Fibroblast of skin of back (primary cell): ENCODE results near the gene ATP8B3.
A peak's percentile ranks its signal among the peaks of the same experiment; 100 is the strongest.

ENCODE experiments used
- DNase-seq: peaks from one replicate; pipeline ENCODE4 v3.0.0-alpha.2; 2013

The ATP8B3 gene

DNA sequence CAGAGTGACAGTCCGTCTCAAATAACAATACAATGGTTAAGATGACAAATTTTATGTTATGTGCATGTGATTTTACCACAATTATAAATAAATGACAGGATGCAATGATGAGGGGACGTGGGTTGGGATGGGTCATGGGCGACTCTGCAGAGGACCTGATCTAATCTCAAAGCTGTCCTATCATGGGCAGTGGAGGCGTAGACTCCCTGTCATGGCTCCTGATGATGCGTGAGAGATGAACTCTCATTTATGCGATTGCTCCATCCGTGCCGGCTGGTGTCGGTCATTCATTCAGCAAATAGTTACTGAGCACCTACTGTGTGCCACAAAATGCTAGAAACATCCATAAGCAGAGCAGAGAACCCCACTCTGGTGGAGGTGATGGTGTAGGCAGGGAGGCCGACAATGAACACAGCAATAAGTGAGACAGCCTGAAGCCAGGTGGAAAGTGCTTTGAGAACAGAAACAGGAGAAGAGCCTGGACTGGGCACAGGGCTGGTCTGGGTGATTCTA is 37.9 kb upstream of the ATP8B3 start:
- no peak for DNase-seq

DNA sequence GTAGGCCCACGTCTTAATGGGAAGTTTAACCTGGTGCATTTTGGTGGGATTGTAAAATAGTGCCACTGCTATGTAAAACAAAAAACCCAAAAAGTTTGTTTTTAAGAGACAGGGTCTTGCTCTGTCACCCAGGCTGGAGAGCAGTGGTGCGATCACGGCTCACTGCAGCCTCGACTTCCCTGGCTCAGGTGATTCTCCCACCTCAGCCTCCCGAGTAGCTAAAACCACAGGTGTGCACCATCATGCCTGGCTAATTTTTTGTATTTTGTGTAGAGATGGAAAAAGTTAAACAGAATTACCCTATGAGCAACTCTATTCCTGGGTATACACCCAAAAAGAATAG is 37.0 kb upstream of the ATP8B3 start:
- DNase-seq, result no peak

DNA sequence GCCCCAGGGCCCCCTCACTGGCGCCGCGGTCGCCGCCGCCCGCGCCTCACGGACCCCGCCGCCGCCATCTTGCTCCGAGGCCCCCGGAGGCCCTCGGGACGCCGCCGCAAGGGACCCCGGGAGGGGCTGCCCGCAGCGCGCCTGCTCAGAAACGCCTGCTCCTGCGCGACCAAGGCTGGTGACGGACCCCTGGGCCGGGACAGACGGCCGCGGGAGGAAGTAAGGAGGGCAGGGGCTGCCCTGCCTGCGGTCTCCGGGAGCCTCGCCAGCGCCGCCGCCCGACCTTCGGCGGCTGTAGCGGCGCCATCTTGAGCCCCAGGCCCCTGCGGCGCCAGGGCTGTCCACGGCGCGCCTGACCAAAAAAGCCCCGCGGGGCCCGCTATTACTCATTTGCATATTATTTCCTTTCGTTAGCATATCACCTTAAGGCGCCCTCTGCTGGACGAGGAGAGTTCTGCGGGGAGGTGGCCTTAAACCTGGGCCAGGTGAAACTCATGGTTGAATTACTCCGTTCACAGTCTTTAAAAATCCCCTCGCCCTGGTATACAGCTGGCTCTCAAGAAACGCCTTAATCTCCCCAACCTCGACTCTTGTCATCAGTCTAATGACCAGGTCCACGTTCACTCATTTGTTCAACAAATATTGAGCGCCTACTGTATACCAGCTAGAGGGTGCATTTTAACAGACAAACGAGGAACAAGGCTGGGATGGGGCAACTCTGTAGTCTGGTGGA is 36.5 kb upstream of the ATP8B3 start, which contains the start of gene REXO1:
Gene REXO1 (minus strand): TSS at position 85 of the 733 bp plus-strand sequence. CDS start 125 bp downstream, outside the sequence.
- peak; percentile 92 for DNase-seq

DNA sequence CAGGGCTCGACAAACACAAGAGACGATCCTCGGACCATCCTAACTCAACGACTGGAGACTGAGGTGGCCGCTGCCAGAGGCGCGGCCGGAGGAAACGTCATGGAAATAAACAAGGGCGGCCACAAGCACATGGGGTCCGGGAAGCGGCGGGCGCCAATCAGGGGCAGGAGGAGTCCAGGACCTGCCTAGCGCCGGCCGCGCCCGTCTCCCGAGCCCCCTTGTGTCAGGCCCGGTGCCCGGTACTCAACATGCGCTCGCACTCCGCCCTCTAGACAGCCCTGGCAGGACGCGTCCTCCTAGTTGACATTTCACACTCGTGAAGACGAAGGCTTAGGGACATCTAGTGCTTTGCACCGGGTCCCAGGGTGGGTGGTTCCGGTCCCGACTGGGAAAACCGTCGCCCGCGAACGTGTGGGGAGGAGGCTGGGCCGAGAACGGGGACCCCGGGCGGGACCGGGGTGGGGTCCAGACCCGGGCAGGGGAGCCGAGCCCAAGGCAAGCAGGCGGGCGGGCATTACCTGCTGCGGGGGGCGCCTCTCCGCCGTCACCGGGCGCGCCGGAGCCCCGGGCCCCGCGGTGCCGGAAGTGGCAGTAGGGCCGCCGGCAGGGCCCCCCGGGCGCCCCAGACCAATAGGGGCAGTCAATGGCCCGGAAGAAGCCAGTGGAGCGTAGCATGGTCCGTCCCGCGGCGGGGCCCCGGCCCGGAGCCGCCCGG is 35.8 kb upstream of the ATP8B3 start:
- peak; percentile 42 for DNase-seq

DNA sequence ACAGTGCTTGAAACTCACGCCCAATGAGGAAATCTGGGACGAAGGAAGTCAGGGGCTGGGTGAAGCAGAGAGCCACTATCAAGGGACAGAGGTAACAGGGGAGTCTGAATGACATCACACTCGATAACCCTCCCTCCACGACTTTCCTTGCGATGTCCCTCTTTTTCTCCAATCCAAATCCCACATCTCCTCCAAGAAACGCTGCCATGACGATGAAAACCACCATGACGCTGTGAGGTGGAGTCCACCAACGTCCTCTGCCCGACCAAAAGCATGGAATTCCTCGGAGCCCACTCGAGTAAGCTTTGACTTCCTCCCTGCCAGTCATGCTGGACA is 35.2 kb upstream of the ATP8B3 start:
- DNase-seq, result no peak

DNA sequence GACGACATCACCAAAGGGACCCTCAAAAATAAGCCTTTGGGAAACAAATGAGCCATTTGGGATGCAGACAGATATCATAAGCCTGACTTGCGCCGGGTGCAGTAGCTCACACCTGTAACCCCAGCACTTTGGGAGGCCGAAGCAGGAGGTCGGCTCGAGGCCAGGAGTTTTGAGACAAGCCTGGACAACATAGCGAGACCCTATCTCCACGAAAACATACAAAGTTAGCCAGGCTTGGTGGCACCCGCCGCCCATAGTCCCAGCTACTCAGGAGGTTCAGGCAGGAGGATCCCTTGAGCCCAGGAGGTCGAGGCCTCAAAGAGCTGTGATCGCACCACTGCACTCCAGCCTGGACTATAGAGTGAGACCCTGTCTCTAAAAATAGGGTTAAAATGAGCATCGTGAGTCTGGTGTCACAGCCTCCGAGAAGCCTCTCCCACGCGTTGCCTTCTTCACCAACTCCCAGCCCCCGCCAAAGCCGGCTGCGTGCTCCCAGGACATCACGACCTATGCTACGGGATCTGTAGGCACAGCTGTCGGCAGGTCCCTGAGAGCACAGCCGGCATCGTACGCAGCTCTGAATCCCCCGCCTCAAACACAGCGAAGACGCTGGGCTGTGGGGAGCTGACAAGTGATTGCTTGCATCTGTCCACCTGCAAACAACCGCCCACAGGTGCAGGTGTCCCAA is 34.6 kb upstream of the ATP8B3 start:
- DNase-seq, result no peak

DNA sequence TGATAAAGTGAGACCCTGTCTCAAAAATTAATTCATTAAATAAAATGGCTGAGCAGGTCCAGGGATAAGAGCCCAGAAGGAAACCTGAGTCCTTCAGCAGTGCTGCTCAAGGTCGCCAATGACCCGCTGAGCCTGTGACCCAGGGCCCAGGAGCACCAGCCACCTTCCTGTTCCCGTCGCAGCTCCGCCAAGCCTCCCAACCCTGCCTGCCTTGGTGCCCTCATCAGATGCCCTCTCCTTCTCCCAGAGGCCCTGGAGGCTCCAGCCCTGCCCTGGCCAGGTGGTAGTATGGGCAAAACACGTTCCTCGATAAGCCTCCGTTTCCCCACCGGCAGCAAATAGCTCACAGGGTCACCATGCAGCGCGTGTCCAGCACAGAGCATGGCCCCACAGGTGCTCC is 33.6 kb upstream of the ATP8B3 start:
- DNase-seq, result no peak

DNA sequence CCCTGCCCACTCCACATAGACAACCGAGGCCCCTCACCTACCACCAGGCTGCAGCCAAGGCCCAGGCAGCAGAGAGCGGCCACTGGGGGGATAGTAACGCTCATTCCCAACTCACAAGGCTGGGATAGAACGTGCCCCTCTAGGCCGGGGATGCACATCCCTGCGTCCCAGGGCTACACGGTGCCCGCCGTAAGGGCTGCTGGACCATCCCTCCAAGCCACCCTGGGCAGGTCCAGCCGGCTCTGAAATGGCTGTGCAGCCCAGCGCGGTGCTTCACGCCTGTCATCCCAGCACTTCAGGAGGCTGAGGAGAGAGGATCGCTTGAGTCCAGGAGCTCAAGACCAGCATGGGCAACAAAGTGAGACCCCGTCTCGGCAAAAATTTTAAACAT is 33.0 kb upstream of the ATP8B3 start:
- DNase-seq, result no peak

DNA sequence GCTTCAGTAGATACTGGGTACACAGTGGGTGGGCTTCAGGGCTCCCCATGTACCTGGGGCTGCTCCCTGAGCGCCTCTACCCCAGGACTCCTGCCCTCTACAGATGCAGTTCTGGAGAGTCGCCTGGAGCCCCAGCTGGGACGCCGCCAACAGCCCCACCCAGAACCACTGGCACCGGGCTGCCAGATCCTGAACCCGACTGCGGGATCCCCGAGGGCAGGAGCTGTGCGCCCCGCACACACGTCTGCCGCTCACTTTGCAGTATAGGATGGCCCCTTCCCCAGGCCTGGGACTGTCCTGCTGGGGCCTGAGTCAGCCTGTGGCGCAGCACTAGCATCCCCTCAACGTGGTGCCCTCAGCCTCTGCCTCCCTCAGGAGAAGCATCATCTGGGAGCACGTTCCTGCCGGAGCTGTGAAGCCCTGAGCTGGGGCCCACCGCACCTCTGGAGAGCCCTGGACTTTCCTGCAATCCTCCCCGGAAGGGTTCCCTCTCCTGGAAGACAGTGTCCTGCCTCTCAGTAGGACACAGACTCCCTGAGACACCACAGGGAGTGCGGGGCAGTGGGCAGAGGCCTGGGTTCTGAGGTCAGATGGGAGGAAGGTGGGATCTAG is 32.5 kb upstream of the ATP8B3 start:
- no peak for DNase-seq

DNA sequence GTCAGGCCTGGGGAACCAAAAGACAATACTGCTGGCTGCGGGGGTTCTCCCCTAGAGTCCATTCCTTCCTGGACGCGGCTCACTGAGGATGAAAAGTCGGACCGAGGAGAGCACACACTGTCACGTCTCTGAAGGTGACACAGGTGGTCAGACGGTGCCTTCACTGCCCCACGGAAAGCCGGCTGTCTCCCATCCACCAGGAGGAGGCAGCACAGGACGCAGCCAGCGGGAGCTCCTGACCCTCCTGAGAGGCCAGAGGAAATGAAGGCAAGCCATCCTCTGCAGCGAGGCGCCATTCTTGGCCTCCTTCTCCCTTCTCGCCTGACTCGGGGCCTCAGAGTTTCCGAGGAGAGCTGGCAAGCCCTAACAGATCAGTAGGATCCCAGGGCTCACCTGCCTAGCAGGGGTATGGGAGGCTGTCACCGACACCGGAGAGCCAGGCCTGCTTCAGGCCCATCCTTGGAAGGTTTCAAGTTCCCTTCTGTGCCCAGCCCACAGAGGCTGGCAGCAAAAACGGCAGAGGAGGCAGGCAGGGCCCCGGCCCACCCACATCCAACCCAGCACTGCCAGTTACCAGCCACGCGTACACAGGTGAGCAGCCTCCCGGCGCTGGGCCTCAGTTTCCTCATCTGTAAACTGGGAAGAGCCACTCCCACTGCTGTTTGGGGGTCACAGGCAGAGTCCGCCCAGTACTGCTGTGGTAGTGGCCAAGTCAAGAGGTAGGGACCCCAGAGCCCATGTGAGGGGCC is 31.7 kb upstream of the ATP8B3 start:
- DNase-seq, result no peak

DNA sequence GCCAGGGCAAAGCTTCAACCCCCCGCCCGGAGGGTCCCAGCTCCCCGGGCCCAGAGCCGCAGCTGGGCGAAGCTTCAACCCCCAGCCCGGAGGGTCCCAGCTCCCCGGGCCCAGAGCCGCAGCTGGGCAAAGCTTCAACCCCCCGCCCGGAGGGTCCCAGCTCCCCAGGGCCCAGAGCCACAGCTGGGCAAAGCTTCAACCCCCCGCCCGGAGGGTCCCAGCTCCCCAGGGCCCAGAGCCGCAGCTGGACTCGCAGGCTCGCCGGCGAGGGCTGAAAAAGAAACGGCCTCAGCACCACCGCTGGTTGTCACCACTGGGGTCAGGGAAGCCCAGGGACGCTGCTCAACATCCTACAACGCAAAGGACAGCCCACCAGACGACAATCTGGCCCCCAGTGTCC is 31.0 kb upstream of the ATP8B3 start:
- no peak for DNase-seq

DNA sequence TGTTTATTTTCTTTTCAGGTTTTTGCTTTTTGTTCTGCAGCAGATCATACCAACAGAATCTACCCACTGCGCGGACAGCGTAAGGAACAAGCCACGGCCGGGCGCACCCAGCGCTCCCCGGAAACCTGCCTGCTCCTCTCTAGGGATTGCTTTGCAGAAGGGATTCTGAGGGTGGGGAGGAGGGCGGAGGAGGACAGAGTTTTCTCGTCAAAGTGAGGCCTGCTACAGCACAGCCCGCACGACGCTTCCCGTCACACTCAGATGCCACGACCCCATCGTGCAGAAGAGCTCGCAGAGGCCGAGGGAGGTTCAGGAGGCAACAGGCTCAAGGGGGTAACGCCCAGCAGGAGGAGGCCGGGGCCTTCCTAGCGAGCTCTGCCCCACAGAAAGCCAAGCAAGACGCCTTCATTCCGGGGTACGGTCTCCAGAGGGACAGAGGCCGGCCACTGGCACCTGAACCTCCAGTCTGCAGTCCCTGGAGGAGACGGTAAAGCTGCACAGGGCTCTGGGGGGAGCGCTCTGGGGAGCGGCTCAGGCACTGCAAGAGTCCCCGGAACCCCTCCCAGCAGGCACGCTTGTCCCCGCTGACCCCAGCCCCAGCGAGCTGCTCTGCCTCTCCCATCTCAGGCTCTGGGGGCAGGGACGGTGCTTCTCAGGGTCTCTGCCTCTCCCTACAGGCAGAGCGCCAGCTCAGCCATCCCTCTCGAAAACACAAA is 29.3 kb upstream of the ATP8B3 start:
- no peak for DNase-seq

DNA sequence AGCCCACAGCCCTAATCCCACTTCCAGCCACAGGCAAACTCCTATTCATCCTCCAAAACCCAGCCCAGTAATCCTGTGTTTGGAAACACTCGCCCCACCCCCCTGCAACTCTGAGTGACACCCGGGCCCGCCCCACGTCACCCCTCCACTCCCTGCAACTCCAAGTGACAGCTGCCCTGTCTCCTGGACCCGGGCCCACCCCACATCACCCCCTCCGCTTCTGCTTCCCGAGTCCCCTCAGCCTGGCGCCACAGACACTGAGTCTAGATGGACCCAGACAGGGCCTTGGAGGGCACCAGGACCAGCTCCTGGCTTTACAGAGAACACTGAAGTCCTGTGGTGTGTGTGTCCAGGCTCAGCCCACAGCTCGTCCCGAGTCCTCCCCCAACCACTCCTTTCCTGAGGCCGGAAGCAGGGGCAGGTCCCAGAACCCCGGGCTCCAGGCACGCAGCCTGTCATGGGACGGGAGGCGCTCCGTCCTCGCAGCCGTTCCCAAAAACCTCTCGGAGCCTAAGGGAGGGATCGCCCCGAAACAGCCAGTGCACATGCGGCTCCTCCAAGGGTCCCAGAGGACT is 28.6 kb upstream of the ATP8B3 start:
- no peak for DNase-seq

DNA sequence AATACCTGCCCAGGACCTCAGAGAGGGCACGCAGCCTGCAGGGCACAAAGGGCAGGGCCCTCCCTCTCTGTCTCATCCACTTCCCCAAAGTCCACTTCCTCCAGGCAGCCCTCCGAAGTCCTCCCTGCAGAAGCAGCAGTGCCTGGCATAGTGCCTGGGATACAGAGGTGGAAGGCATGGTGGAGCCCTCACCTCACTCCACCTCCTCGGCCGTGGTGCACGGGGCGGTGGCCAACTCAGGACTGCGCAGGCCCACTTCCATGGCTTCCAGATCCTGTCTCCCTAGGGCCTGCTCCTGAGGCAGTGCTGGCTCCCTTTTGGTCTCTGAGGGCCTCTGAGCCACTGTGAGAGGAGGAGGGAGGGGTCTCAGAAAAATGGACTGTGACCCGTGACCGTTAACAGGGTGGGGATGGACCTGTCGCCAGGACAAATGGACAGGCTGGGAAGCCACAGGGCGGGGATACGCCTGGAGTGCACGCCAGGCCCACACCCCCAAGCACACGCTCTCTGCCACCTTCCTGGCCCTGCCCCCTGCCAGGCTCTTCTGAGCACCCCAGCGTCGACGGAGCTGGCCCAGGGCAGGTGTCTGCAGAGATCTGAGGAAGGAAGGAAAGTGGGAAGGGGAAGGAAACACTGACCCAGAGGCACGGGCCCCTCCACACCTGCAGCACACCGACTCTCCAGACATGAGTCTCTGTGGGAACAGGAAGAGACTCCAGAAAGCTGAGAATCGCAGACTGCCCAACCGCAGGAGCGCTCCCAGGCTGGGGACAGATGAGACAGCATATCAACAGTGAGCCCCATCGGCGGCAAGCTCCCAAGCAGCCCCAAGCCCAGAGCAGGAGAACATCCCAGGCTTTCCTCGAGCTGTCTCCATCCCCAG is 27.8 kb upstream of the ATP8B3 start:
- no peak for DNase-seq

DNA sequence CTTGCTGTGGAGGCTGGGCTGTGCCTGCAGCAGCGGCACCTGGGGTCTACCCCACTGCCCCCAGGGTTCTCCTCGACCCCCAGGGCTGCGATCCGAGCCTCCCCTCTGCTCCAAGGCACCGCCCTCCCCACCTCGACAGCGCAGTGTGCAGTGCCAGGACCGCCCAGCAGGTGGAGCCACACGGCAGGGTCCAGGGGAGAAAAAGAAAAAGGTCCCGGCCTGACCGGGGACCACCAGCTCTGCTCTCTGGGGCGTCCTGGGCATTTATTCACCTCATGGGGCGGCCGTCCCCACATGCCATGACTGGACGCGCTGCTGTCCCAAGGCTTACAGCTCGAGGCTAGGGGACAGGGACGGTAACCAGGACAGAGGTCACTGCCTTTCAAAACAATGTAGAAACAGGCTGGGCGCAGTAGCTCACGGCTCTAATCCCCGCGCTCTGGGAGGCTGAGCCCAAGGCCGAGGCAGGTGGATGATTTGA is 25.6 kb upstream of the ATP8B3 start:
- peak; percentile 32 for DNase-seq

DNA sequence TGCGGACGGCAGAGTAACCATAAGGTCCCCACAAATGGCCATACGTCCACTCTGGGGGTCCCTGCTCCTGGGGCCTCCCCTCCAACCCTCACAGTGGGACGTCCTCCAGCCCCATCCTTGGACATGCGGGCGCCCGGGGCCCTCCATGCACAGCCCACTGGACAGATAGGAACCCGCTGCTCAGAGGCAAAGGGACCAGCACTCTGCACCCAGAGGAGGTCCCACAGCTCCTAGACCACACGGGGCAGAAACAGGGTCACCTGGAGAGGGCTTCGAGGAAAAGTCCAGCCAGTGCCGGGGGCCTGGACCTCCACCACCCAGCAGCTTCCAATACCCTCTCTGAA is 25.1 kb upstream of the ATP8B3 start:
- DNase-seq, result no peak

DNA sequence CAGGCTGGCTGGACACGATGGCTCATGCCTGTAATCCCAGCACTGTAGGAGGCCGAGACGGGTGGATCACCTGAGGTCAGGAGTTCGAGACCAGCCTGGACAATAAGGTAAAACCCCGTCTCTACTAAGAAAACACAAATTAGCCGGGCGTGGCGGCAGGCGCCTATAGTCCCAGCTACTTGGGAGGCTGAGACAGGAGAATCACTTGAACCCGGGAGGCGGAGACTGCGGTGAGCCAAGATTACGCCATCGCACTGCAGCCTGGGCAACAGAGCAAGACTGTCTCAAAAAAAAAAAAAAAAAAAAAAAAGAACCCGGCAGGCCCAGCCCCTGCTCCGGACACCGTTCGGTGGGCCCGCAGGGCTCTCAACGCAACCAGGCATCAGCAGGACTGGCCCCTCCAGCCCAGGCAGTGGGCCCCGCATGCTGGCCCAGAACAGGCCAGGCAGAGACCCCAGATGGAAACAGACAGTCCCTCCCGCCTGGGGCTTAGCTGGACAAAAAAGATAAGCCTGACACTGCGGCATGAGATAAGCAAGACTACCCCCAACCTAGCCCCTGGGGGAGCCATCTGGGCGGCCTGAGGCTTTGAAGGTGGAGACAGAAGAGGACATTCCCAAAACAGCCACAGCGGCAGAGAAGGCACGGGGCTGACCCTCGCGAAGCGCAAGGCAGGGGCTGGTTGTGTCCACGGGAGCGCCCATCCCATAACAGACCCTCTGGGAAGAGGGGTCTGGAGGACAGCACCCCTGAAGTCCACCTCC is 24.6 kb upstream of the ATP8B3 start:
- DNase-seq, result no peak

DNA sequence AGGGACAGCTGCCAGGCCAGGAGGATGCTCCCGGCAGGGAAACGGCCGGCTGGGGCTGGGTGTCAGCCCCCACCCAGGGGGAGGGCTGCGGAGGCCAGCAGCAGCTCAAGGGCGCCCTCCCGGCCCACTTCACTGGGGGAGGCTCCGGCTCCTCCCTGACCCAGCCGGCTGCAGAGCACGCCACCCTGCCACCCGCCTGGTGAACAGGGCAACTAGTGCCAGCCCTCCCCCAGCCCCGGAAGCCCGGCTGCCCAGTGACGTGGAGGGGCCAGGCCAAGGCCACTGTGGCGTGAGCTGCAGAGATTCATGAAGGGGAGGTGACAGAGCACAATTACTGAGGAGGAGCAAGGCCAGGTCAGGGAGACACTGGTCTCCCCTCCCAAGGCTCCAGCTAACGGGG is 21.5 kb upstream of the ATP8B3 start:
- no peak for DNase-seq

DNA sequence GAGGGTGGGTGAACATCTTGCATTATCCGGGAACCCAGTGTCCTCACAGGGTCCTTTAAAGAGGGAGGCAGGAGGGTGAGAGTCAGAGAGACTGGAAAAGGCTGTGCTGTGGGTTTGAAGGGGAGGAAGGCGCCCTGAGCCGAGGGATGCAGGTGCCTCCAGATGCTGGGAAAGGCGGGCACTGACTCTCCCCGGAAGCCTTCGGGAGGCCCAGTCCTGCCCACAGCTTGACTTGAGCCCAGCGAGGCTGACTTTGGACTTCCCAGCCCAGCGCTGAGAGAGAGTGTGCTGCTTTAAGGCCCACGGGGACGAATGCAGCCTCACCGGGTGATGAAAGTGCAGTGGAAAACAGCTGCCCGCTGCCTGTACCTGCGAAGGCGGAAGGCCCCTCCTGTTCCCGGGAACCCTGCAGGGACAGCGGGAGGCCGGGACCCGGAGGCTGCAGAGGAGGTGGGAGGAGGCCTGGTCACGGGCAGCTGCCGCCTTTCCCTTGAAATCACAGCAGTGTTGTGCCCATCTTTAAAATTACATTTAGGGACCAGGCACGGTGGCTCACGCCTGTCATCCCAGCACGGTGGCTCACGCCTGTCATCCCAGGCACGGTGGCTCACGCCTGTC is 20.1 kb upstream of the ATP8B3 start:
- DNase-seq, result no peak
